GM19324 (cell line): Measurements from ENCODE around the gene HDAC5.
"Not testable (repeated sequence)": the region's sequence is repeated elsewhere in the genome, so short reads cannot be mapped to it uniquely, and the experiment has no call there.

Experiments used
- ATAC-seq: cut with Tn5 transposase; IDR thresholded peaks from one replicate; pipeline ENCODE4 v1.9.1; 2021; ENCODE audit warnings: mild to moderate bottlenecking, moderate library complexity; ENCODE audit not compliant: unreplicated experiment, low FRiP score

The HDAC5 gene

GRCh38 chr17:44071198-44071520 lies 52.3 kb downstream of the HDAC5 start:
- no peak for ATAC-seq

DNA sequence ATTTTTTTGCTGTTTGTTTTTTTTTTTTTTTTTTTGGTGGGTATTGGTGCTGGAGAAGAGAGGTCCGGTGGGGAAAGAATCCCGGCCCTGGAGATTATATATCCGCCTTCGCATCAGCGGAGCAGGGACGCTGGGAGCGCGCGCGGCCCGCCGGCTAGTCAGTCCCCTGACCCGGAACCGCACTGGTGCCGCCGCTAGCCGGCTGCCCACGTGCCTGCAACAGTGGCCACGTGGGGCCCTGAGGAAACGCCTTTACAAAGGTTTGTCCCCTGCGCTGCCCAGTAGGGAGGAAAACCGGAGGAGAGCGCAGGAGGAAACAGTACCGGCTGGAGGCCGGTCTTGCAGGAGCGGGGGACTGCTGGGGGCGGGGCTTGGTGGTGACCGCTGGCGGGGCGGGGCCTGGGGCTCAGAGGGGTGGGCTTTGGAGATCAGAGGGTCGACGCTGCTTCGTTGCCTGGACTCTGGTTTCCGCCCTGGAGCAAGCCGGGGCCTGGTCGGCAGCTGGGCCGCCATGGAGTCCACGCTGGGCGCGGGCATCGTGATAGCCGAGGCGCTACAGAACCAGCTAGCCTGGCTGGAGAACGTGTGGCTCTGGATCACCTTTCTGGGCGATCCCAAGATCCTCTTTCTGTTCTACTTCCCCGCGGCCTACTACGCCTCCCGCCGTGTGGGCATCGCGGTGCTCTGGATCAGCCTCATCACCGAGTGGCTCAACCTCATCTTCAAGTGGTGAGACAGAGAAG lies 52.8 kb downstream of the HDAC5 start, which contains the start of gene G6PC3:
Gene G6PC3 (plus strand): TSS at position 281 of the 743 bp plus-strand sequence. CDS start 231 bp downstream, at position 512.
- ATAC-seq: peak; percentile 66

- ATAC-seq: no peak
These were observed 53.4 kb downstream of the HDAC5 start for GRCh38 chr17:44069974-44070454.

- ATAC-seq: no peak
These were observed 55.9 kb downstream of the HDAC5 start for GRCh38 chr17:44067545-44067940.

- ATAC-seq: peak; percentile 70
These were observed 57.1 kb downstream of the HDAC5 start, which contains the start of gene LSM12 for GRCh38 chr17:44066204-44066930. Gene LSM12 (minus strand): TSS chr17:44066671. CDS start chr17:44066587, 84 bp downstream.

GRCh38 chr17:44065668-44066203 lies 57.7 kb downstream of the HDAC5 start:
- no peak for ATAC-seq

DNA sequence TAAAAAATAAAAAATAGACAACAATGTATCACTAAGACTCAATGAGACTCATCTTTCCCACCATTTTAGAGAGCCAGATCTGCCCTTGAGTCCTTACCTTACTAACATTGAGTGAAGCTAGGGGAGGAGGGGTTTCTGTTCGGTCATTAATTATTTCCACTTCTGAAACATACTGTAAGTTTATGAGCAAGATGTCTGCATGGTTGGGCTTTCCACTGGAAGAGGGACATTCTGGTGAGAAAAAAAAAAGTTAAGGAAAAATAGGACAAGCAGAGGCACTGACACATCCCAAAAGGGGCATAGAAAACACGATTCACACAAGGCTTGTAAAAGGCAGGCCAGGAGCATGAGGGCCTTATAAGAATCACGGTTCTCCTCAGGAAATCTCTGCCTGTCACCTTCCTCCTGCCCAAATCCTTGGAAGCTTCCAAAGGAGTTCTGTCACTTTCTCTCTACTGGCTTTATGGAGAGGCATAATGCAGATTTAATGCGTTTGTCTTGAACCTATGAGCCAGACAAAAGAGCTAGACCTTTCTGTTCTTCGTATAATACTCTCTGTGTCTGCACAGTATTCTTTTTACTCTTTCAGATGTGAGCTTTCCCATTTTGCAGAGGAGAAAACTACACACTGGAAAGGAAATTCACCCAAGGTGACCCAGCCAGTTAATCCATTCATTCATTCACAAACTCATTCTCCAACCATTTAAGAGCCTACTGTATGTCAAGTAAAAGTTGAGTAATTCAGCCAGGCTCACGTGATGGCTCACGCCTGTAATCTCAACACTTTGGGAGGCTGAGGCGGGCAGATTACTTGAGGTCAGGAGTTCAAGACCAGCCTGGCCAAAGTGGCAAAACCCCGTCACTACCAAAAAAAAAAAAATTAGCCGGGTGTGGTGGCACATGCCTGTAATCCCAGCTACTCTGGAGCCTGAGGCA lies 59.5 kb downstream of the HDAC5 start:
- ATAC-seq: no peak

DNA sequence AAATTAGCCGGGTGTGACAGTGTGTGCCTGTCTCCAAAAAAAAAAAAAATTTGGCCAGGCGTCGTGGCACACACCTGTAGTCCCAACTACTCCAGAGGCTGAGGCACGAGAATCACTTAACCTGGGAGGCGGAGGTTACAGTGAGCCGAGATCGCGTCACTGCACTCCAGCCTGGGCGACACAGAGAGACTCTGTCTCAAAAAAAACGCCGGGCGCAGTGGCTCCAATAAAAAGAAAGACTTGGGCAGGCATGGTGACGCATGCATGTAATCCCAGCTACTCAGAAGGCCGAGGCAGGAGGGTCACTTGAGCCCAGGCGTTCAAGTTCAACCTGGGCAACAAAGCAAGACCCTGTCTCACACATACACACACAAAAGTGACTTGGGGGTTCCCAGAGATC lies 60.6 kb downstream of the HDAC5 start:
- no peak for ATAC-seq

DNA sequence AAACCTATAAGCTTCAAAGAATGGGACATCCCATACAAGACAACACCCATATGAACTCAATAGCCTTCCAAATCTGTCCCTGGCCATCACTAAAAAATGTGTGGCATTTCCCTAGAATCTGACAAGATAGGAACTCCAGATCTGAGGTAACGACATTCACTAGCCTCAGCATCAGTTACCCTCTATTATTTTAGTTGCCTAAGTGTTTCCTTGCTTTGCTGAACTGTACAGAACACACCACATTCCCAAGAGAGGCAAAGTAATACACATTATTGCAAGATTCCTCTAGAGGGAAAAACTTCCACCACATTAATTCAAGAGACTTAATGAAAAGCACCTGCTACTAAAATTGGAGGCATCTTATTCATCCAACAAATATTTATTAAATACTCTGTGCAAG lies 62.0 kb downstream of the HDAC5 start:
- no peak for ATAC-seq

- ATAC-seq: no peak
These were observed 64.1 kb downstream of the HDAC5 start for GRCh38 chr17:44059101-44059892.

- no peak for ATAC-seq
These were observed 70.1 kb downstream of the HDAC5 start for GRCh38 chr17:44053125-44053872.

- no peak for ATAC-seq
These were observed 74.0 kb downstream of the HDAC5 start for GRCh38 chr17:44049294-44050060.

GRCh38 chr17:44046893-44047292 lies 76.5 kb downstream of the HDAC5 start:
- ATAC-seq: not testable (repeated sequence)

GRCh38 chr17:44045486-44045885 lies 78.0 kb downstream of the HDAC5 start:
- no peak for ATAC-seq

- ATAC-seq: no peak
These were observed 79.4 kb downstream of the HDAC5 start for GRCh38 chr17:44044071-44044470.

DNA sequence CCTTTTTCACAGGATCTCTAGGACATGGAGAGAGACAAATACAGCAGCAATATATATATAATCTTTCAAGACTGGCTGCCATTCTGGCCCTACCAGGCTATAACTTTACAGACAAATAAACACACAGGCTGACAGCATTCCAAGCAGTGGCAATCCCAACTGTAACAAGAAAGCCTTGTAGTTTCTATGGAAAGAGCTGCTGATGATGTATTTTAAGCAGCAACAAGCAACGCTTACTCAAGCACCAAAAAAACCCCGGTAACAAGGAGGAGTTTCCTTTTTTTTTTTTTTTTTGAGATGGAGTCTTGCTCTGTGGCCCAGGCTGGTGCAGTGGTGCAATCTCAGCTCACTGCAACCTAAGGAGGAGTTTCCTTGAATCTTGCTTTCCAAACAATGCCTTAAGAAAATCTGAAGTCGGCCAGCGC lies 80.2 kb downstream of the HDAC5 start:
- ATAC-seq: no peak

- ATAC-seq: no peak
These were observed 83.4 kb downstream of the HDAC5 start for GRCh38 chr17:44039829-44040635.
